Measurements from ENCODE around the gene BRI3.

BRI3 gene

GRCh38 chr7:98287486-98287959 is 6.0 kb downstream of the BRI3 start:
- Histone ChIP-seq H3K4me1 (ENCODE audit: control insufficient read depth, insufficient read depth, low read length, poor library complexity, severe bottlenecking) (peaks cover 43% of the 10 kb centered on the region), H3K4me3 (ENCODE audit: extremely low read depth, insufficient read depth, low read length, poor library complexity, severe bottlenecking) (no peak overlapping the region), H3K9me3 (ENCODE audit: control insufficient read depth, low read length) (no peaks in the 10 kb centered on the region), H3K27ac (ENCODE audit: low read depth, low read length, severe bottlenecking) (no peak overlapping the region), H3K36me3 (ENCODE audit: control insufficient read depth, insufficient read depth, low read length) (peaks cover 80% of the 10 kb centered on the region)
- WGBS, 2 experiments (ENCODE audit: insufficient coverage in 2 of 2): 83 to 94% methylated on average over 10 to 12 of the region's 14 CpGs

GRCh38 chr7:98288064-98288823 is 6.8 kb downstream of the BRI3 start:
- Histone ChIP-seq H3K36me3 (ENCODE audit: control insufficient read depth, insufficient read depth, low read length) (peaks cover 88% of the 10 kb centered on the region), H3K27ac (ENCODE audit: low read depth, low read length, severe bottlenecking) (no peak overlapping the region), H3K4me3 (ENCODE audit: extremely low read depth, insufficient read depth, low read length, poor library complexity, severe bottlenecking) (no peak overlapping the region), H3K4me1 (ENCODE audit: control insufficient read depth, insufficient read depth, low read length, poor library complexity, severe bottlenecking) (peaks cover 38% of the 10 kb centered on the region), H3K9me3 (ENCODE audit: control insufficient read depth, low read length) (no peaks in the 10 kb centered on the region)
- WGBS, 2 experiments (ENCODE audit: insufficient coverage in 2 of 2): 94 to 96% methylated on average over 7 to 9 of the region's 12 CpGs

- Histone ChIP-seq H3K4me3 (ENCODE audit: extremely low read depth, insufficient read depth, low read length, poor library complexity, severe bottlenecking) (no peak overlapping the region), H3K4me1 (ENCODE audit: control insufficient read depth, insufficient read depth, low read length, poor library complexity, severe bottlenecking) (peaks cover 30% of the 10 kb centered on the region), H3K27ac (ENCODE audit: low read depth, low read length, severe bottlenecking) (no peak overlapping the region), H3K9me3 (ENCODE audit: control insufficient read depth, low read length) (no peaks in the 10 kb centered on the region), H3K36me3 (ENCODE audit: control insufficient read depth, insufficient read depth, low read length) (peaks cover 82% of the 10 kb centered on the region)
- 95 to 96% methylated on average over 3 to 4 of the region's 4 CpGs for WGBS, 2 experiments (ENCODE audit: insufficient coverage in 2 of 2)
Measured at GRCh38 chr7:98289333-98289875, 7.9 kb downstream of the BRI3 start.

- Histone ChIP-seq H3K4me3 (ENCODE audit: extremely low read depth, insufficient read depth, low read length, poor library complexity, severe bottlenecking) (no peak overlapping the region), H3K9me3 (ENCODE audit: control insufficient read depth, low read length) (no peaks in the 10 kb centered on the region), H3K4me1 (ENCODE audit: control insufficient read depth, insufficient read depth, low read length, poor library complexity, severe bottlenecking) (peaks cover 10% of the 10 kb centered on the region), H3K27ac (ENCODE audit: low read depth, low read length, severe bottlenecking) (no peak overlapping the region), H3K36me3 (ENCODE audit: control insufficient read depth, insufficient read depth, low read length) (peaks cover 78% of the 10 kb centered on the region)
- WGBS, 2 experiments (ENCODE audit: insufficient coverage in 2 of 2): 100% methylated on average over 2 to 3 of the region's 7 CpGs
Measured at GRCh38 chr7:98291717-98292116, 10.2 kb downstream of the BRI3 start.

GRCh38 chr7:98293265-98293664 is 11.8 kb downstream of the BRI3 start:
- Histone ChIP-seq H3K9me3 (ENCODE audit: control insufficient read depth, low read length) (no peaks in the 10 kb centered on the region), H3K4me1 (ENCODE audit: control insufficient read depth, insufficient read depth, low read length, poor library complexity, severe bottlenecking) (peaks cover 3% of the 10 kb centered on the region), H3K36me3 (ENCODE audit: control insufficient read depth, insufficient read depth, low read length) (peaks cover 73% of the 10 kb centered on the region), H3K4me3 (ENCODE audit: extremely low read depth, insufficient read depth, low read length, poor library complexity, severe bottlenecking) (no peak overlapping the region), H3K27ac (ENCODE audit: low read depth, low read length, severe bottlenecking) (no peak overlapping the region)
- WGBS, 2 experiments (ENCODE audit: insufficient coverage in 2 of 2): 93 to 94% methylated on average over 17 of the region's 17 CpGs

- Histone ChIP-seq H3K4me1 (ENCODE audit: control insufficient read depth, insufficient read depth, low read length, poor library complexity, severe bottlenecking) (peaks cover 3% of the 10 kb centered on the region), H3K4me3 (ENCODE audit: extremely low read depth, insufficient read depth, low read length, poor library complexity, severe bottlenecking) (no peak overlapping the region), H3K9me3 (ENCODE audit: control insufficient read depth, low read length) (no peaks in the 10 kb centered on the region), H3K27ac (ENCODE audit: low read depth, low read length, severe bottlenecking) (no peak overlapping the region), H3K36me3 (ENCODE audit: control insufficient read depth, insufficient read depth, low read length) (peaks cover 69% of the 10 kb centered on the region)
- 92 to 98% methylated on average over 12 to 13 of the region's 13 CpGs for WGBS, 2 experiments (ENCODE audit: insufficient coverage in 2 of 2)
Measured at GRCh38 chr7:98293746-98294145, 12.3 kb downstream of the BRI3 start.

- Histone ChIP-seq H3K9me3 (ENCODE audit: control insufficient read depth, low read length) (no peaks in the 10 kb centered on the region), H3K27ac (ENCODE audit: low read depth, low read length, severe bottlenecking) (no peak overlapping the region), H3K4me1 (ENCODE audit: control insufficient read depth, insufficient read depth, low read length, poor library complexity, severe bottlenecking) (peaks cover 3% of the 10 kb centered on the region), H3K4me3 (ENCODE audit: extremely low read depth, insufficient read depth, low read length, poor library complexity, severe bottlenecking) (no peak overlapping the region), H3K36me3 (ENCODE audit: control insufficient read depth, insufficient read depth, low read length) (peaks cover 65% of the 10 kb centered on the region)
- WGBS, 2 experiments (ENCODE audit: insufficient coverage in 2 of 2): 86 to 91% methylated on average over 15 of the region's 15 CpGs
Measured at GRCh38 chr7:98294326-98294725, 12.8 kb downstream of the BRI3 start.

GRCh38 chr7:98294798-98295382 is 13.4 kb downstream of the BRI3 start:
- no peak overlapping the region for H3K4me3 ChIP-seq (ENCODE audit: extremely low read depth, insufficient read depth, low read length, poor library complexity, severe bottlenecking)
- WGBS, 2 experiments (ENCODE audit: insufficient coverage in 2 of 2): 26 to 34% methylated on average over 11 to 13 of the region's 14 CpGs
- H3K9me3 ChIP-seq (ENCODE audit: control insufficient read depth, low read length): no peaks in the 10 kb centered on the region
- peaks cover 64% of the 10 kb centered on the region for H3K36me3 ChIP-seq (ENCODE audit: control insufficient read depth, insufficient read depth, low read length)
- H3K27ac ChIP-seq (ENCODE audit: low read depth, low read length, severe bottlenecking): no peak overlapping the region
- peaks cover 3% of the 10 kb centered on the region for H3K4me1 ChIP-seq (ENCODE audit: control insufficient read depth, insufficient read depth, low read length, poor library complexity, severe bottlenecking)

- H3K36me3 ChIP-seq (ENCODE audit: control insufficient read depth, insufficient read depth, low read length): peaks cover 62% of the 10 kb centered on the region
- H3K9me3 ChIP-seq (ENCODE audit: control insufficient read depth, low read length): no peaks in the 10 kb centered on the region
- peaks cover 8% of the 10 kb centered on the region for H3K4me1 ChIP-seq (ENCODE audit: control insufficient read depth, insufficient read depth, low read length, poor library complexity, severe bottlenecking)
- H3K27ac ChIP-seq (ENCODE audit: low read depth, low read length, severe bottlenecking): no peak overlapping the region
- H3K4me3 ChIP-seq (ENCODE audit: extremely low read depth, insufficient read depth, low read length, poor library complexity, severe bottlenecking): no peak overlapping the region
- 94 to 95% methylated on average over 16 to 18 of the region's 19 CpGs for WGBS, 2 experiments (ENCODE audit: insufficient coverage in 2 of 2)
Measured at GRCh38 chr7:98295467-98296192, 14.1 kb downstream of the BRI3 start.

GRCh38 chr7:98296833-98297232 is 15.3 kb downstream of the BRI3 start:
- WGBS, 2 experiments (ENCODE audit: insufficient coverage in 2 of 2): 86 to 90% methylated on average over 11 to 12 of the region's 12 CpGs
- Histone ChIP-seq H3K4me1 (ENCODE audit: control insufficient read depth, insufficient read depth, low read length, poor library complexity, severe bottlenecking) (peaks cover 13% of the 10 kb centered on the region), H3K27ac (ENCODE audit: low read depth, low read length, severe bottlenecking) (no peak overlapping the region), H3K4me3 (ENCODE audit: extremely low read depth, insufficient read depth, low read length, poor library complexity, severe bottlenecking) (no peak overlapping the region), H3K36me3 (ENCODE audit: control insufficient read depth, insufficient read depth, low read length) (peaks cover 55% of the 10 kb centered on the region), H3K9me3 (ENCODE audit: control insufficient read depth, low read length) (no peaks in the 10 kb centered on the region)

All from mesodermal cell (in vitro differentiated cells).